Lung microvascular endothelial cell (primary cell): ENCODE data around the gene OR10A4. TPM values are rescaled to one million over a fixed set of nuclear protein-coding genes. Genes with fewer than 3 reads are reported as not detected.
"Not testable (repeated sequence)": the region's sequence is repeated elsewhere in the genome, so short reads cannot be mapped to it uniquely, and the experiment has no call there.

Source experiments
- DNase-seq, 2 donors: peaks; one replicate each; pipeline versions ENCODE4 v3.0.0 to v3.0.0-alpha.2; 2010; ENCODE audit warnings: low read depth in 2 of 2
- total RNA-seq: library from RNA; depleted of rRNA; stranded (reverse); fragments of >200 nt; gene quantifications from 2 replicates; pipeline ENCODE4 v1.2.1, GENCODE V29; 2014

OR10A4 gene
- total RNA-seq, 1 donor from 2014 or later, result not detected

- no peak for DNase-seq
Measured at GRCh38 chr11:6898911-6899310, 22.5 kb downstream of the OR10A4 start.

- no peak for DNase-seq
Measured at GRCh38 chr11:6900327-6900999, 24.0 kb downstream of the OR10A4 start.

GRCh38 chr11:6904804-6905203 is 28.4 kb downstream of the OR10A4 start:
- DNase-seq, result not testable (repeated sequence)

- DNase-seq, result no peak
Measured at GRCh38 chr11:6911378-6911777, 35.0 kb downstream of the OR10A4 start.

GRCh38 chr11:6911948-6912347 is 35.5 kb downstream of the OR10A4 start:
- DNase-seq, result peak; percentile 67 to 83

- DNase-seq, result no peak
Measured at GRCh38 chr11:6919698-6920097, 43.3 kb downstream of the OR10A4 start.

- no peak for DNase-seq
Measured at GRCh38 chr11:6920702-6921101, 44.3 kb downstream of the OR10A4 start, which contains the start of gene OR2D3. OR2D3 (plus strand) TSS chr11:6921002; CDS start chr11:6921002, 0 bp downstream.

GRCh38 chr11:6925007-6925577 is 48.7 kb downstream of the OR10A4 start:
- DNase-seq, result no peak

- DNase-seq, result peak; percentile 6 to 36
Measured at GRCh38 chr11:6925636-6926207, 49.3 kb downstream of the OR10A4 start.

- DNase-seq, result peak; percentile 75 to 79
Measured at GRCh38 chr11:6926208-6927029, 50.0 kb downstream of the OR10A4 start, which contains the start of gene ZNF215. ZNF215 (plus strand) TSS chr11:6926426; CDS start chr11:6932273, 5,847 bp downstream.

GRCh38 chr11:6927030-6927617 is 50.7 kb downstream of the OR10A4 start:
- no peak for DNase-seq

Other genes with a start within 250 kb of the OR10A4 start
- gene DCHS1, start 220.8 kb upstream of the OR10A4 start, total RNA-seq, result 28.3 and 46.2 TPM in 2 replicates
- gene MRPL17, start 193.3 kb upstream of the OR10A4 start, total RNA-seq, result 44.7 and 47.4 TPM in 2 replicates
- gene OR2AG2, start 104.6 kb upstream of the OR10A4 start, total RNA-seq, result under 0.01 and 0.20 TPM in 2 replicates
- not detected in 2 replicates for gene OR2AG1, start 93.6 kb upstream of the OR10A4 start, total RNA-seq
- gene OR6A2, start 76.9 kb upstream of the OR10A4 start, total RNA-seq, result under 0.01 TPM in 2 replicates
- gene OR10A5, start 30.9 kb upstream of the OR10A4 start, total RNA-seq, result not detected in 2 replicates
- not detected in 2 replicates for gene OR10A2, start 13.6 kb upstream of the OR10A4 start, total RNA-seq
- under 0.01 TPM in 1 of 2 replicates, not detected in the other for gene OR2D2, start 15.9 kb downstream of the OR10A4 start, total RNA-seq
- not detected in 2 replicates for gene OR2D3, start 44.4 kb downstream of the OR10A4 start, total RNA-seq
- 0.79 and 2.0 TPM in 2 replicates for gene ZNF215, start 49.8 kb downstream of the OR10A4 start, total RNA-seq
- 0.20 and 0.65 TPM in 2 replicates for gene ZNF214, start 143.7 kb downstream of the OR10A4 start, total RNA-seq
- gene NLRP14, start 143.9 kb downstream of the OR10A4 start, total RNA-seq, result under 0.01 TPM in 1 of 2 replicates, not detected in the other
- gene RBMXL2, start 212.4 kb downstream of the OR10A4 start, total RNA-seq, result not detected in 2 replicates